Activated naive CD8-positive, alpha-beta T cell (primary cell): Measurements from ENCODE around the gene GPSM3.
"Not testable (repeated sequence)": the region's sequence is repeated elsewhere in the genome, so short reads cannot be mapped to it uniquely, and the experiment has no call there.

Source experiments
- H3K27ac Mint-ChIP-seq: one replicate; pipeline ENCODE4 v1.8.0; 2021; ENCODE audit warnings: mixed read lengths
- H3K27me3 Mint-ChIP-seq: one replicate; pipeline ENCODE4 v1.8.0; 2021; ENCODE audit warnings: mixed read lengths
- H3K36me3 Mint-ChIP-seq: one replicate; pipeline ENCODE4 v1.8.0; 2021; ENCODE audit warnings: mixed read lengths
- H3K4me1 Mint-ChIP-seq: one replicate; pipeline ENCODE4 v1.8.0; 2021; ENCODE audit warnings: low read depth, mixed read lengths
- H3K4me3 Mint-ChIP-seq: one replicate; pipeline ENCODE4 v1.8.0; 2021; ENCODE audit warnings: mild to moderate bottlenecking, mixed read lengths
- H3K9me3 Mint-ChIP-seq: one replicate; pipeline ENCODE4 v1.8.0; 2021; ENCODE audit warnings: low read depth, mixed read lengths

The GPSM3 gene

GRCh38 chr6:32146687-32147086 is 45.8 kb downstream of the GPSM3 start:
- no peak overlapping the region for H3K4me3 Mint-ChIP-seq
- H3K36me3 Mint-ChIP-seq: no peaks in the 10 kb centered on the region
- H3K27me3 Mint-ChIP-seq: no peaks in the 10 kb centered on the region
- no peak overlapping the region for H3K27ac Mint-ChIP-seq
- peaks cover 20% of the 10 kb centered on the region for H3K4me1 Mint-ChIP-seq
- no peaks in the 10 kb centered on the region for H3K9me3 Mint-ChIP-seq

DNA sequence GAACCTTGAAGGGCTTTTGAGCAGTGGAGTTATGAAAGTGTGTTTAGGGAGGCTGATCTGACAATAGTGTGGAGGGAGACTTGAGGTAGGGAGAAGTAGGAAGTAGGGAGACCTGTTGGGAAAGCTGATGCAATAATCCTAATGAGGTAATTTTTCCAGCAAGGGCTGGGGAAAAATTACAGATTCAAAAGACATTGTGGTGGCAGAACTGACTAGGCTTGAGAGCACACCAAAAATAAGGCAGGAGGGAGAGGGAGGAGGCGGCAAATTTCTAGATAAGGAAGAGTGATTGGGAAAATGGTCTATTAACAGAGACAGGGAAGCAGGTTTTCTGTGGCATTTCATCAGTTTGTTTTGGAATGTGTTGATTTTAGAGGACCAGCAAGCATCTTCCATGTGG is 46.2 kb downstream of the GPSM3 start:
- H3K27ac Mint-ChIP-seq: no peak overlapping the region
- H3K27me3 Mint-ChIP-seq: no peaks in the 10 kb centered on the region
- H3K9me3 Mint-ChIP-seq: no peaks in the 10 kb centered on the region
- peaks cover 18% of the 10 kb centered on the region for H3K4me1 Mint-ChIP-seq
- H3K4me3 Mint-ChIP-seq: no peak overlapping the region
- H3K36me3 Mint-ChIP-seq: no peaks in the 10 kb centered on the region

GRCh38 chr6:32144238-32144637 is 48.2 kb downstream of the GPSM3 start:
- not testable (repeated sequence) for H3K36me3 Mint-ChIP-seq, H3K27me3 Mint-ChIP-seq, H3K9me3 Mint-ChIP-seq, H3K4me3 Mint-ChIP-seq, H3K27ac Mint-ChIP-seq, H3K4me1 Mint-ChIP-seq
